Keratinocyte (primary cell): ENCODE data around the gene EMP2. TPM values are rescaled to one million over a fixed set of nuclear protein-coding genes. Genes with fewer than 3 reads are reported as not detected.

Experiments used
- DNase-seq: peaks from one replicate; pipeline ENCODE4 v3.0.0-alpha.2; 2011; ENCODE audit warnings: low read depth, missing footprints, low spot score
- FAIRE-seq: peaks from 2 replicates; lab custom pipeline; 2011; peaks lifted over from hg19 to GRCh38; lab: Jason Lieb, UNC
- H2AFZ ChIP-seq: 2 replicates; pipeline ENCODE4 v1.6.0; 2012; ENCODE audit warnings: low read length, control low read depth, inconsistent platforms; ENCODE audit not compliant: control insufficient read depth
- H3K27ac ChIP-seq: 2 replicates; pipeline ENCODE4 v1.5.1; 2011; ENCODE audit warnings: low read length; ENCODE audit not compliant: control insufficient read depth, insufficient read depth
- H3K27me3 ChIP-seq: 3 replicates; pipeline ENCODE4 v1.6.0; 2011; ENCODE audit warnings: low read length; ENCODE audit not compliant: control insufficient read depth, insufficient read depth; ENCODE audit errors: extremely low read depth
- H3K36me3 ChIP-seq, 2 experiments: 2 replicates in 1 of 2; 3 replicates in 1 of 2; pipeline ENCODE4 v1.5.1; 2011; ENCODE audit warnings: low read length in 2 of 2, mild to moderate bottlenecking in 1 of 2; ENCODE audit not compliant: control insufficient read depth in 2 of 2, insufficient read depth in 2 of 2; ENCODE audit errors: extremely low read depth in 1 of 2
- H3K4me1 ChIP-seq: 3 replicates; pipeline ENCODE4 v1.5.1; 2011; ENCODE audit warnings: low read length; ENCODE audit not compliant: control insufficient read depth, insufficient read depth; ENCODE audit errors: extremely low read depth
- H3K4me2 ChIP-seq: 3 replicates; pipeline ENCODE4 v1.6.0; 2011; ENCODE audit warnings: low read depth, low read length; ENCODE audit not compliant: control insufficient read depth, insufficient read depth; ENCODE audit errors: extremely low read depth
- H3K4me3 ChIP-seq, 3 experiments: fragments of 200-600 bp in 1 of 3; sonication (generic) in 1 of 3; 2 replicates in 2 of 3; 3 replicates in 1 of 3; pipeline ENCODE4 v1.5.1; 2011 to 2016; ENCODE audit warnings: low read length in 3 of 3, mild to moderate bottlenecking in 3 of 3, control low read depth in 2 of 3, inconsistent platforms in 1 of 3, low read depth in 1 of 3, mixed read lengths in 1 of 3, mixed run types in 1 of 3, moderate library complexity in 1 of 3; ENCODE audit not compliant: control insufficient read depth in 2 of 3, insufficient read depth in 2 of 3; ENCODE audit errors: extremely low read depth in 1 of 3
- H3K79me2 ChIP-seq: 2 replicates; pipeline ENCODE4 v1.6.0; 2012; ENCODE audit warnings: low read length; ENCODE audit not compliant: control insufficient read depth, insufficient read depth
- H3K9ac ChIP-seq: 3 replicates; pipeline ENCODE4 v1.6.0; 2011; ENCODE audit warnings: low read length; ENCODE audit not compliant: control insufficient read depth, insufficient read depth; ENCODE audit errors: extremely low read depth
- H3K9me1 ChIP-seq: 3 replicates; pipeline ENCODE4 v1.6.0; 2011; ENCODE audit warnings: low read length; ENCODE audit not compliant: control insufficient read depth, insufficient read depth; ENCODE audit errors: extremely low read depth
- H3K9me3 ChIP-seq: 2 replicates; pipeline ENCODE4 v1.5.1; 2012; ENCODE audit warnings: low read depth, low read length; ENCODE audit not compliant: control insufficient read depth
- H4K20me1 ChIP-seq: 3 replicates; pipeline ENCODE4 v1.6.0; 2011; ENCODE audit warnings: low read length; ENCODE audit not compliant: control insufficient read depth, insufficient read depth; ENCODE audit errors: extremely low read depth
- EZH2 ChIP-seq: IDR thresholded peaks from one replicate; pipeline ENCODE4 v1.6.1; 2012; ENCODE audit warnings: inconsistent platforms, mild to moderate bottlenecking, low read length, moderate library complexity
- dilution Hi-C: fragments of 300-500 bp; cut with MboI; formaldehyde crosslinking; loops from one replicate; pipeline ENCODE4 v1.7.0; 2020; ENCODE audit warnings: low sequenced_read_pairs; ENCODE audit not compliant: extremely low pct_ligation_motif_present
- polyA plus RNA-seq, 5 experiments: library from polyadenylated mRNA; depleted of rRNA in 3 of 5; stranded (reverse) in 3 of 5; stranded (forward) in 1 of 5; unstranded in 1 of 5; fragments of >200 nt; gene quantifications; 1 replicate in 1 of 5; 2 replicates in 3 of 5; 3 replicates in 1 of 5; pipeline versions ENCODE4 v1.2.1 to v1.2.3, GENCODE V29; 2011 to 2012; ENCODE audit warnings: missing spikeins in 2 of 5, low read depth in 1 of 5, low replicate concordance in 1 of 5
- TF ChIP-seq, protein P1 (sequence below), 3 experiments: IDR thresholded peaks in 1 of 3; conservative IDR thresholded peaks in 1 of 3; optimal IDR thresholded peaks in 1 of 3; 2 replicates in 2 of 3; 3 replicates in 1 of 3; pipeline versions ENCODE3 to v1.5.1; 2011; ENCODE audit warnings: low read length in 3 of 3, mild to moderate bottlenecking in 3 of 3, moderate library complexity in 2 of 3, control low read depth in 1 of 3, inconsistent platforms in 1 of 3; ENCODE audit not compliant: insufficient read depth in 2 of 3; ENCODE audit errors: extremely low read depth in 1 of 3

Gene EMP2
- polyA plus RNA-seq, 1 donor (not counting 4 experiments of a cell fraction or from before 2014, with no cell fraction given): 19.1 TPM

DNA sequence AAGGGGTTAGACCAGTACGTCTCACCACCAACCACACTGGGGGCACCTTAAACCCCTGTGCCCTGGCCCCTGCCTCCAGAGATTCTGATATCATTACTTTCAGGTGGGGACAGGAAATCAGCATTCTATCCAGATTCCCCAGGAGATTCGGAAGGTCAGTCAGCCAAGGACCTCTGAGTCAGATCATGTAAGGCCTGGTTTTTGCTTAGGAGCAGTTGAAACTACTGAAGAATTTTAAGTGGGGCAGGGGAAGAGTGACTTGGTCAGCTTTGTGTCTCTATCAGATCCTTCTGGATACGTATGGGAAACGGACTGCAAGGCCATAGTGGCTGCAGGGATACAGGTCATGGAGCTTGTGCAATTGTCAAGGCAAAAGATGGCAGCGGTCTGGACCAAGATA is 9.0 kb downstream of the EMP2 start:
- H3K36me3 ChIP-seq: peaks cover 0 to 1% of the 10 kb centered on the region in 2 experiments
- H3K9ac ChIP-seq: no peak overlapping the region
- peaks cover 3% of the 10 kb centered on the region for H3K79me2 ChIP-seq
- no peaks in the 10 kb centered on the region for H3K9me3 ChIP-seq
- no peaks in the 10 kb centered on the region for H4K20me1 ChIP-seq
- H3K27me3 ChIP-seq: no peaks in the 10 kb centered on the region
- no peak overlapping the region for H2AFZ ChIP-seq
- no peak for DNase-seq
- H3K4me2 ChIP-seq: no peak overlapping the region
- H3K4me3 ChIP-seq: no peak overlapping the region
- no peak overlapping the region for H3K27ac ChIP-seq
- dilution Hi-C loops: no loop called here
- no peak for FAIRE-seq
- no peak for TF ChIP-seq EZH2
- TF ChIP-seq, protein P1, sequence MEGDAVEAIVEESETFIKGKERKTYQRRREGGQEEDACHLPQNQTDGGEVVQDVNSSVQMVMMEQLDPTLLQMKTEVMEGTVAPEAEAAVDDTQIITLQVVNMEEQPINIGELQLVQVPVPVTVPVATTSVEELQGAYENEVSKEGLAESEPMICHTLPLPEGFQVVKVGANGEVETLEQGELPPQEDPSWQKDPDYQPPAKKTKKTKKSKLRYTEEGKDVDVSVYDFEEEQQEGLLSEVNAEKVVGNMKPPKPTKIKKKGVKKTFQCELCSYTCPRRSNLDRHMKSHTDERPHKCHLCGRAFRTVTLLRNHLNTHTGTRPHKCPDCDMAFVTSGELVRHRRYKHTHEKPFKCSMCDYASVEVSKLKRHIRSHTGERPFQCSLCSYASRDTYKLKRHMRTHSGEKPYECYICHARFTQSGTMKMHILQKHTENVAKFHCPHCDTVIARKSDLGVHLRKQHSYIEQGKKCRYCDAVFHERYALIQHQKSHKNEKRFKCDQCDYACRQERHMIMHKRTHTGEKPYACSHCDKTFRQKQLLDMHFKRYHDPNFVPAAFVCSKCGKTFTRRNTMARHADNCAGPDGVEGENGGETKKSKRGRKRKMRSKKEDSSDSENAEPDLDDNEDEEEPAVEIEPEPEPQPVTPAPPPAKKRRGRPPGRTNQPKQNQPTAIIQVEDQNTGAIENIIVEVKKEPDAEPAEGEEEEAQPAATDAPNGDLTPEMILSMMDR (optimal IDR thresholded peaks at IDR 0.05 in 1 of 3, IDR thresholded peaks at IDR 0.05 in 1 of 3, conservative IDR thresholded peaks at IDR 0.05 in 1 of 3; ENCODE audit: extremely low read depth in 1 of 3, insufficient read depth in 2 of 3, low read length in 3 of 3): no peak
- H3K4me1 ChIP-seq: no peaks in the 10 kb centered on the region
- no peaks in the 10 kb centered on the region for H3K9me1 ChIP-seq

DNA sequence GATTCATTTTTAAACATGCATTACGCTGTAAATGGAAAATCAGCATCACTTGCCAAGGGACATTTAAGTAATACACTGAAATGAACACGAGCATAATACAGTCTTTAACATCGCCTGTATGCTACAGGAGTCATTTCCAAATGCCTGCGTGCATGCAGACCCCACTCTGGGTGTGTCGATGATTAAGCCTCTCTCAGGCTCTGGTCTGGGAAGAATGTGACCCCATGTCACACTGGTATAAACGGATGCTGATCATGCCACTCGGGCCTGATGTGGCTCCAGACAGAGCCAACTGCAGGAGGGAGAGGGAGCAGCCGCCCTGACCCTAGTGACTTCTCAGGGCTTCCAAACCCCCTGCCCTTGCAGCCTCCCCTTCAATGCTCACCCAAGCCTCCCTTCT is 10.8 kb downstream of the EMP2 start:
- no peak overlapping the region for H2AFZ ChIP-seq
- H3K27ac ChIP-seq: no peak overlapping the region
- H3K9me1 ChIP-seq: no peaks in the 10 kb centered on the region
- no peak overlapping the region for H3K9ac ChIP-seq
- H3K79me2 ChIP-seq: no peaks in the 10 kb centered on the region
- no peaks in the 10 kb centered on the region for H3K27me3 ChIP-seq
- H3K36me3 ChIP-seq: peaks cover 0 to 1% of the 10 kb centered on the region in 2 experiments
- H3K4me1 ChIP-seq: no peaks in the 10 kb centered on the region
- no peak for DNase-seq
- dilution Hi-C loops: no loop called here
- FAIRE-seq: no peak
- no peaks in the 10 kb centered on the region for H4K20me1 ChIP-seq
- no peaks in the 10 kb centered on the region for H3K9me3 ChIP-seq
- H3K4me3 ChIP-seq: no peak overlapping the region
- no peak for TF ChIP-seq EZH2
- TF ChIP-seq, protein P1 (optimal IDR thresholded peaks at IDR 0.05 in 1 of 3, IDR thresholded peaks at IDR 0.05 in 1 of 3, conservative IDR thresholded peaks at IDR 0.05 in 1 of 3; ENCODE audit: extremely low read depth in 1 of 3, insufficient read depth in 2 of 3, low read length in 3 of 3): no peak
- H3K4me2 ChIP-seq: no peak overlapping the region
